ENCODE data around the gene RSPH9. TPM values are rescaled to one million over a fixed set of nuclear protein-coding genes. Genes with fewer than 3 reads are reported as not detected.

Gene RSPH9
- total RNA-seq, 1 experiment from 2014 or later: 0.28 TPM

DNA sequence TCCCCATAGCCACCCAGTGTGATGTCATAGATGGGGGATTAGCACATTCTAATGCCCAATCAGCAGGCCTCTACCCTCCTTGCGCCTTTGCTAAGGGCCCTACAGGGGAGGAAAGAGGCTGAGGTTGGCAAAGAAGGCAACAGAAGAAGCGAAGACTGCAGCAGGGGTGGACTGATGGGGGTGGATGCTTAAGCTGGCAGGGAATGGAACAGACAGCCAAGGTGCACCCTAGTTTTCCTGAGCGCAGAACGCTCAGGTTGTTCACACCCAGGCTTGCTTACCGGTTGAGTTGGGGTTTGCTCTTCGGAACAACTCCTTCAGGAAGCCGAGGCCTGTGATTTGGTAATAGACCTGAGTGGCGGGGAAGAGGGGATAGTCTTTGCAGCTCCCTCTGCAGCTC, 30.1 kb downstream of the RSPH9 start:
- POLR2A ChIA-PET: interaction anchor here (0.7 kb wide), 1 partner anchor 132 kb away, joined by 4 read pairs; no protein-coding TSS in a partner anchor

DNA sequence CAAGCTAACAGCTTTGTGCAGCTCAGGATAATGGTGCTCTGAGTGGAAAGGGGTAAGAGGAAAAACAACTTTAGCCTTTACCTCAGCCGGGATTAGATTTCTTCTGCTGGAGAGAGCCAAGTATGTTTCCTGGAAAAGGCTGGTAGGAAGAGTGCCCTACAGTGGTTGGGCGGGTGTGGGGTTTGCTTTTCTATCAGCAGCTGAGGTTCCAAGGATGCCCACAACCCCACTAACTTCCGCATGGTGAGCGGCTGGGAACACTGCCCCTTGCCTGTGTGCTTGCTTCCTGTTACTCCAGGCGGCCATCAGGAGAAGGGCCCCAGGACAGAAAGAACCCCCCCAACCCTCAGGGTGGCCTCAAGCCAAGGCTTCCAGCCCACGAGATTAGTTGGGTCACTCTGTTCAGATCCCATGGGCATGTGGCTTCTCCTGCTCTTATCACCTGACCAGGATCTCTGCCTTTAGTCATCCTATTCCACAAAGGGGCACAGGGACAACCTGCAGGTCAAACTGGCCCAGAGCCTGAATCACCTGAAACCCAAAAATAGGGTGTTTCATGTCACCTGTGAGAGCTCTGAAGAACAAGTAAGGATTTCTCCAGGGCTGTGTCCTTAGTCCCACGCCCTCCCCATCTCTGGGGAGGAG, 32.2 kb downstream of the RSPH9 start:
- intact Hi-C loops (cut with micrococcal nuclease; ENCODE audit: unreplicated experiment) (no loop called here), in situ Hi-C loops (cut with HindIII; ENCODE audit: low pct_unique_long_range_greater_than_20kb, low sequenced_read_pairs) (no loop called here)
- Histone ChIP-seq H3K27me3 (ENCODE audit: control insufficient read depth, insufficient read depth, low read length) (no peaks in the 10 kb centered on the region), H3K36me3 (ENCODE audit: control insufficient read depth, insufficient read depth, low read length) (peaks cover 10% of the 10 kb centered on the region), H3K27ac (ENCODE audit: low read length) (no peak overlapping the region), H3K9me3 (ENCODE audit: control insufficient read depth, insufficient read depth, low read depth, low read length) (no peaks in the 10 kb centered on the region), H3K4me1 (ENCODE audit: control insufficient read depth, insufficient read depth, low read length) (no peaks in the 10 kb centered on the region), H3K4me3 (ENCODE audit: low read depth in 2 of 2, low read length in 2 of 2) (no peak overlapping the region)
- ATAC-seq (no peak), DNase-seq (ENCODE audit: low read depth, low spot score) (no peak)
- CTCF ChIA-PET: no interaction called here
- no TSS peak for BruUV-seq (replicated peaks)
- TF ChIP-seq SIN3A (IDR thresholded peaks at IDR 0.05; ENCODE audit: borderline replicate concordance, insufficient read depth, low read depth, low read length) (no peak), CTCF (IDR thresholded peaks at IDR 0.05) (no peak), TCF7L2 (IDR thresholded peaks at IDR 0.05; ENCODE audit: low read depth, low read length) (no peak), POLR2AphosphoS5 (IDR thresholded peaks at IDR 0.05; ENCODE audit: low read depth, low read length) (no peak)
- TF ChIP-seq, protein P1, sequence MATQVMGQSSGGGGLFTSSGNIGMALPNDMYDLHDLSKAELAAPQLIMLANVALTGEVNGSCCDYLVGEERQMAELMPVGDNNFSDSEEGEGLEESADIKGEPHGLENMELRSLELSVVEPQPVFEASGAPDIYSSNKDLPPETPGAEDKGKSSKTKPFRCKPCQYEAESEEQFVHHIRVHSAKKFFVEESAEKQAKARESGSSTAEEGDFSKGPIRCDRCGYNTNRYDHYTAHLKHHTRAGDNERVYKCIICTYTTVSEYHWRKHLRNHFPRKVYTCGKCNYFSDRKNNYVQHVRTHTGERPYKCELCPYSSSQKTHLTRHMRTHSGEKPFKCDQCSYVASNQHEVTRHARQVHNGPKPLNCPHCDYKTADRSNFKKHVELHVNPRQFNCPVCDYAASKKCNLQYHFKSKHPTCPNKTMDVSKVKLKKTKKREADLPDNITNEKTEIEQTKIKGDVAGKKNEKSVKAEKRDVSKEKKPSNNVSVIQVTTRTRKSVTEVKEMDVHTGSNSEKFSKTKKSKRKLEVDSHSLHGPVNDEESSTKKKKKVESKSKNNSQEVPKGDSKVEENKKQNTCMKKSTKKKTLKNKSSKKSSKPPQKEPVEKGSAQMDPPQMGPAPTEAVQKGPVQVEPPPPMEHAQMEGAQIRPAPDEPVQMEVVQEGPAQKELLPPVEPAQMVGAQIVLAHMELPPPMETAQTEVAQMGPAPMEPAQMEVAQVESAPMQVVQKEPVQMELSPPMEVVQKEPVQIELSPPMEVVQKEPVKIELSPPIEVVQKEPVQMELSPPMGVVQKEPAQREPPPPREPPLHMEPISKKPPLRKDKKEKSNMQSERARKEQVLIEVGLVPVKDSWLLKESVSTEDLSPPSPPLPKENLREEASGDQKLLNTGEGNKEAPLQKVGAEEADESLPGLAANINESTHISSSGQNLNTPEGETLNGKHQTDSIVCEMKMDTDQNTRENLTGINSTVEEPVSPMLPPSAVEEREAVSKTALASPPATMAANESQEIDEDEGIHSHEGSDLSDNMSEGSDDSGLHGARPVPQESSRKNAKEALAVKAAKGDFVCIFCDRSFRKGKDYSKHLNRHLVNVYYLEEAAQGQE (IDR thresholded peaks at IDR 0.05; ENCODE audit: insufficient read depth in 1 of 2, low read depth in 2 of 2, low read length in 1 of 2): no peak
- POLR2A ChIA-PET: no interaction called here

More for the DNA sequence above, 30.1 kb downstream of the RSPH9 start:
- no TSS peak for BruUV-seq (replicated peaks)
- in situ Hi-C loops (cut with HindIII; ENCODE audit: low pct_unique_long_range_greater_than_20kb, low sequenced_read_pairs) (no loop called here), intact Hi-C loops (cut with micrococcal nuclease; ENCODE audit: unreplicated experiment) (no loop called here)
- CTCF ChIA-PET: no interaction called here
- Histone ChIP-seq H3K36me3 (ENCODE audit: control insufficient read depth, insufficient read depth, low read length) (peaks cover 10% of the 10 kb centered on the region), H3K27ac (ENCODE audit: low read length) (no peak overlapping the region), H3K4me3 (ENCODE audit: low read depth in 2 of 2, low read length in 2 of 2) (no peak overlapping the region), H3K4me1 (ENCODE audit: control insufficient read depth, insufficient read depth, low read length) (no peaks in the 10 kb centered on the region), H3K27me3 (ENCODE audit: control insufficient read depth, insufficient read depth, low read length) (no peaks in the 10 kb centered on the region), H3K9me3 (ENCODE audit: control insufficient read depth, insufficient read depth, low read depth, low read length) (no peaks in the 10 kb centered on the region)
- ATAC-seq: no peak
- DNase-seq (ENCODE audit: low read depth, low spot score): no peak
- TF ChIP-seq, protein P1 (IDR thresholded peaks at IDR 0.05; ENCODE audit: insufficient read depth in 1 of 2, low read depth in 2 of 2, low read length in 1 of 2): no peak
- TF ChIP-seq TCF7L2 (IDR thresholded peaks at IDR 0.05; ENCODE audit: low read depth, low read length) (no peak), POLR2AphosphoS5 (IDR thresholded peaks at IDR 0.05; ENCODE audit: low read depth, low read length) (no peak), SIN3A (IDR thresholded peaks at IDR 0.05; ENCODE audit: borderline replicate concordance, insufficient read depth, low read depth, low read length) (no peak), CTCF (IDR thresholded peaks at IDR 0.05) (no peak)
